Caco-2 (cell line): Measurements from ENCODE around the gene ANKRD27. TPM values are rescaled to one million over a fixed set of nuclear protein-coding genes. Genes with fewer than 3 reads are reported as not detected.
"Not testable (repeated sequence)": the region's sequence is repeated elsewhere in the genome, so short reads cannot be mapped to it uniquely, and the experiment has no call there.

ENCODE experiments used
- BruUV-seq: library from RNA; stranded (reverse); fragments of 400-500 nt; replicated peaks from 2 replicates; lab custom pipeline; 2021; lab: Mats Ljungman, UMichigan
- CTCF ChIA-PET: fragments of 300-600 bp; sonication (Branson Sonifier 250); formaldehyde crosslinking; loops from one replicate; lab custom pipeline; 2022; ENCODE audit warnings: antibody characterized with exemption; lab: Charles Lee
- POLR2A ChIA-PET: fragments of 300-600 bp; sonication (Branson Sonifier 250); formaldehyde crosslinking; loops from one replicate; lab custom pipeline; 2022; ENCODE audit warnings: antibody characterized with exemption; lab: Charles Lee
- DNase-seq, 2 experiments: peaks; one replicate each; pipeline versions ENCODE4 v3.0.0 to v3.0.0-alpha.2; 2020 to 2022
- H3K27me3 ChIP-seq: replicated peaks from 2 replicates; pipeline ENCODE4 v1.6.0; 2011; ENCODE audit warnings: low read length; ENCODE audit not compliant: control insufficient read depth, insufficient read depth
- H3K36me3 ChIP-seq: 2 replicates; pipeline ENCODE4 v1.5.1; 2011; ENCODE audit warnings: low read length; ENCODE audit not compliant: control insufficient read depth, insufficient read depth
- H3K4me1 ChIP-seq: fragments of 250-450 bp; sonication (Bioruptor Pico); 2 replicates; pipeline ENCODE4 v1.5.1; 2020; ENCODE audit warnings: mild to moderate bottlenecking
- H3K4me3 ChIP-seq: 2 replicates; pipeline ENCODE4 v1.5.1; 2011; ENCODE audit warnings: low read depth, mild to moderate bottlenecking, control low read depth, low read length
- H3K9me3 ChIP-seq: fragments of 250-450 bp; sonication (Bioruptor Pico); 2 replicates; pipeline ENCODE4 v1.5.1; 2020; ENCODE audit warnings: mild to moderate bottlenecking, moderate library complexity
- H3K27ac Mint-ChIP-seq: one replicate; pipeline ENCODE4 v1.8.0; 2022; ENCODE audit warnings: mixed read lengths; ENCODE audit not compliant: unreplicated experiment
- H3K27me3 Mint-ChIP-seq: one replicate; pipeline ENCODE4 v1.8.0; 2022; ENCODE audit warnings: mixed read lengths; ENCODE audit not compliant: insufficient read depth, unreplicated experiment
- H3K36me3 Mint-ChIP-seq: one replicate; pipeline ENCODE4 v1.8.0; 2022; ENCODE audit warnings: mild to moderate bottlenecking, mixed read lengths; ENCODE audit not compliant: insufficient read depth, unreplicated experiment
- H3K4me1 Mint-ChIP-seq: one replicate; pipeline ENCODE4 v1.8.0; 2022; ENCODE audit warnings: low read depth, mixed read lengths; ENCODE audit not compliant: unreplicated experiment
- H3K4me3 Mint-ChIP-seq: one replicate; pipeline ENCODE4 v1.8.0; 2022; ENCODE audit warnings: mild to moderate bottlenecking, moderate library complexity, mixed read lengths; ENCODE audit not compliant: unreplicated experiment
- H3K9me3 Mint-ChIP-seq: one replicate; pipeline ENCODE4 v1.8.0; 2022; ENCODE audit warnings: mixed read lengths; ENCODE audit not compliant: unreplicated experiment
- CTCF ChIP-seq, 2 experiments: fragments of 200-600 bp in 1 of 2; IDR thresholded peaks; 1 replicate in 1 of 2; 2 replicates in 1 of 2; pipeline versions ENCODE4 v1.5.1 to v1.8.0; 2011 to 2022; ENCODE audit warnings: antibody characterized with exemption in 1 of 2, control low read depth in 1 of 2, inconsistent platforms in 1 of 2, low read depth in 1 of 2, low read length in 1 of 2, mild to moderate bottlenecking in 1 of 2, moderate library complexity in 1 of 2; ENCODE audit not compliant: insufficient read depth in 1 of 2, severe bottlenecking in 1 of 2, unreplicated experiment in 1 of 2
- intact Hi-C: fragments of 100-400 bp; cut with micrococcal nuclease; formaldehyde crosslinking; loops from one replicate; pipeline ENCODE4 v1.10.0; 2022; ENCODE audit not compliant: unreplicated experiment
- total RNA-seq: library from RNA; stranded (reverse); gene quantifications from 2 replicates; pipeline ENCODE4 v1.2.3, GENCODE V29; 2022

The ANKRD27 gene
- total RNA-seq, 1 experiment from 2014 or later: 54.3 TPM

DNA sequence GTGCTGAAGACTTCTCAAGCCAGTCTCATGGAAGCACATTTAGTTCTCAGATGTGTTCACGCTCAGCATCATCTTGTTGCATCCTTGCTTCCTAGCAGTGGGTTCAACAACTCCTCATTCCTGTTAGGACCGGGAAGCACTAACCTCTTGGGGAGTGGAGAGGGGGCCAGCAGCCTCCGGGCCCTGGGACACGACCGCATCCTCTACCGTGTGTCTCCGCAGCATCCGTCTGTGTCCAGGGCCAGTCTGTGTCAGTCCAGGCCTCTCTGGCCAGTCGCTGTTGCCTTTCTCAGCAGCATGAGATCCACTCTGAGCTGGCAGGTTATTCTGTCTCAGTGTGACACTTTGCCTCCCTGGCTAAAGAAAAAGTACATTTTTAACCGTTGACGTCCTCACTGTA lies 77.0 kb downstream of the ANKRD27 start:
- Mint-ChIP-seq H3K36me3 (peaks cover 85% of the 10 kb centered on the region), H3K27ac (no peak overlapping the region), H3K4me1 (peaks cover 7% of the 10 kb centered on the region), H3K4me3 (no peak overlapping the region), H3K27me3 (no peaks in the 10 kb centered on the region), H3K9me3 (no peaks in the 10 kb centered on the region)
- Histone ChIP-seq H3K9me3 (no peaks in the 10 kb centered on the region), H3K36me3 (peaks cover 4% of the 10 kb centered on the region; the same call in 1 of the 2 replicates), H3K27me3 (no peaks in the 10 kb centered on the region), H3K4me3 (no peak overlapping the region), H3K4me1 (no peaks in the 10 kb centered on the region)
- intact Hi-C loops: loop anchor here (10.0 kb wide), 1 partner anchor 77 kb away; the partner anchor contains the start of genes ANKRD27 and RGS9BP
- BruUV-seq: no TSS peak
- POLR2A ChIA-PET: no interaction called here
- CTCF ChIA-PET: interaction anchor here (1.8 kb wide), 1 partner anchor 102 kb away, joined by 3 read pairs; no protein-coding TSS in a partner anchor
- TF ChIP-seq CTCF (IDR thresholded peaks at IDR 0.05; ENCODE audit: insufficient read depth in 1 of 2, low read depth in 1 of 2, low read length in 1 of 2, severe bottlenecking in 1 of 2, unreplicated experiment in 1 of 2): no peak
- DNase-seq: no peak

GRCh38 chr19:32595491-32595890 lies 79.5 kb downstream of the ANKRD27 start:
- H3K36me3 Mint-ChIP-seq: peaks cover 87% of the 10 kb centered on the region
- intact Hi-C loops: loop anchor here (10.0 kb wide), 1 partner anchor 79 kb away; the partner anchor contains the start of genes ANKRD27 and RGS9BP
- H3K4me1 ChIP-seq: no peaks in the 10 kb centered on the region
- no peaks in the 10 kb centered on the region for H3K9me3 ChIP-seq
- H3K4me3 Mint-ChIP-seq: no peak overlapping the region
- H3K9me3 Mint-ChIP-seq: peaks cover 9% of the 10 kb centered on the region
- no peak for TF ChIP-seq CTCF (IDR thresholded peaks at IDR 0.05; ENCODE audit: insufficient read depth in 1 of 2, low read depth in 1 of 2, low read length in 1 of 2, severe bottlenecking in 1 of 2, unreplicated experiment in 1 of 2)
- H3K4me1 Mint-ChIP-seq: peaks cover 7% of the 10 kb centered on the region
- no peaks in the 10 kb centered on the region for H3K27me3 ChIP-seq
- no peak for DNase-seq
- BruUV-seq: no TSS peak
- no peak overlapping the region for H3K4me3 ChIP-seq
- H3K27me3 Mint-ChIP-seq: no peaks in the 10 kb centered on the region
- H3K36me3 ChIP-seq: peaks cover 3% of the 10 kb centered on the region; the same call in 1 of the 2 replicates
- ChIA-PET POLR2A (no interaction called here), CTCF (no interaction called here)
- no peak overlapping the region for H3K27ac Mint-ChIP-seq

GRCh38 chr19:32594021-32594420 lies 81.0 kb downstream of the ANKRD27 start:
- intact Hi-C loops: loop anchor here (10.0 kb wide), 1 partner anchor 81 kb away; the partner anchor contains the start of genes ANKRD27 and RGS9BP
- Histone ChIP-seq H3K36me3 (no peaks in the 10 kb centered on the region), H3K27me3 (no peaks in the 10 kb centered on the region), H3K4me1 (no peaks in the 10 kb centered on the region), H3K9me3 (no peaks in the 10 kb centered on the region), H3K4me3 (no peak overlapping the region)
- peaks cover 83% of the 10 kb centered on the region for H3K36me3 Mint-ChIP-seq
- H3K9me3 Mint-ChIP-seq: peaks cover 9% of the 10 kb centered on the region
- no peak overlapping the region for H3K27ac Mint-ChIP-seq
- no peak for DNase-seq
- H3K4me3 Mint-ChIP-seq: no peak overlapping the region
- BruUV-seq: no TSS peak
- no peaks in the 10 kb centered on the region for H3K4me1 Mint-ChIP-seq
- TF ChIP-seq CTCF (IDR thresholded peaks at IDR 0.05; ENCODE audit: insufficient read depth in 1 of 2, low read depth in 1 of 2, low read length in 1 of 2, severe bottlenecking in 1 of 2, unreplicated experiment in 1 of 2): no peak
- no peaks in the 10 kb centered on the region for H3K27me3 Mint-ChIP-seq
- POLR2A ChIA-PET: no interaction called here
- CTCF ChIA-PET: no interaction called here

- H3K27me3 Mint-ChIP-seq, H3K4me3 Mint-ChIP-seq, H3K27me3 ChIP-seq, intact Hi-C loops, H3K36me3 ChIP-seq, H3K9me3 Mint-ChIP-seq, DNase-seq, BruUV-seq, H3K4me3 ChIP-seq, H3K4me1 ChIP-seq, POLR2A ChIA-PET, H3K4me1 Mint-ChIP-seq, H3K27ac Mint-ChIP-seq, CTCF ChIA-PET, H3K9me3 ChIP-seq: not testable (repeated sequence)
- peaks cover 79% of the 10 kb centered on the region for H3K36me3 Mint-ChIP-seq
Observed at GRCh38 chr19:32587747-32588504, 87.1 kb downstream of the ANKRD27 start.
